ENCODE data around the gene ATAD3B.
"Not testable (repeated sequence)": the region's sequence is repeated elsewhere in the genome, so short reads cannot be mapped to it uniquely, and the experiment has no call there.

DNA sequence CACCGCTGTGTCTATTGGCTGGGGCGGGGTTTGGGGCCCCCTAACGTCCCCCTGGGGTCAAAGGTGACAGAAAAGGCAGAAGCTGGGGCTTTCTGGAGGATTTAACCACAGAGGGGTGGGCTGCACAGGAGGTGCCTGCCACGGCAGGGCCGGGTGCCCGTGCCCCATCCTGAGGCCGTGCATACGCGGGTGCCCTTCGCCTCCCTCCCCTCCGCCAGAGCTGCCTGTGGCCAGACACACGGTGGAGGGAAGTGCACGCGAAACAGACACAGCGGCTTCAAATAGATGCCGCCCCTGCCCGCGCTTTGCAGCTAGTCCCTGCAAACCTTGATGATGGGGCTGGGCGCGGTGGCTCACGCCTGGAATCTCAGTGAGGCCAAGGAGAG is 37.9 kb downstream of the ATAD3B start:
- TF ChIP-seq, protein P1, sequence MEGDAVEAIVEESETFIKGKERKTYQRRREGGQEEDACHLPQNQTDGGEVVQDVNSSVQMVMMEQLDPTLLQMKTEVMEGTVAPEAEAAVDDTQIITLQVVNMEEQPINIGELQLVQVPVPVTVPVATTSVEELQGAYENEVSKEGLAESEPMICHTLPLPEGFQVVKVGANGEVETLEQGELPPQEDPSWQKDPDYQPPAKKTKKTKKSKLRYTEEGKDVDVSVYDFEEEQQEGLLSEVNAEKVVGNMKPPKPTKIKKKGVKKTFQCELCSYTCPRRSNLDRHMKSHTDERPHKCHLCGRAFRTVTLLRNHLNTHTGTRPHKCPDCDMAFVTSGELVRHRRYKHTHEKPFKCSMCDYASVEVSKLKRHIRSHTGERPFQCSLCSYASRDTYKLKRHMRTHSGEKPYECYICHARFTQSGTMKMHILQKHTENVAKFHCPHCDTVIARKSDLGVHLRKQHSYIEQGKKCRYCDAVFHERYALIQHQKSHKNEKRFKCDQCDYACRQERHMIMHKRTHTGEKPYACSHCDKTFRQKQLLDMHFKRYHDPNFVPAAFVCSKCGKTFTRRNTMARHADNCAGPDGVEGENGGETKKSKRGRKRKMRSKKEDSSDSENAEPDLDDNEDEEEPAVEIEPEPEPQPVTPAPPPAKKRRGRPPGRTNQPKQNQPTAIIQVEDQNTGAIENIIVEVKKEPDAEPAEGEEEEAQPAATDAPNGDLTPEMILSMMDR (IDR thresholded peaks at IDR 0.05) = not testable (repeated sequence)
- TF ChIP-seq POLR2A (IDR thresholded peaks at IDR 0.05) = not testable (repeated sequence)
